Caco-2 (cell line): Measurements from ENCODE around the gene TRAF7. TPM values are rescaled to one million over a fixed set of nuclear protein-coding genes. Genes with fewer than 3 reads are reported as not detected.

Experiments used
- BruUV-seq: library from RNA; stranded (reverse); fragments of 400-500 nt; replicated peaks from 2 replicates; lab custom pipeline; 2021; lab: Mats Ljungman, UMichigan
- CTCF ChIA-PET: fragments of 300-600 bp; sonication (Branson Sonifier 250); formaldehyde crosslinking; loops from one replicate; lab custom pipeline; 2022; ENCODE audit warnings: antibody characterized with exemption; lab: Charles Lee
- POLR2A ChIA-PET: fragments of 300-600 bp; sonication (Branson Sonifier 250); formaldehyde crosslinking; loops from one replicate; lab custom pipeline; 2022; ENCODE audit warnings: antibody characterized with exemption; lab: Charles Lee
- DNase-seq, 2 experiments: peaks; one replicate each; pipeline versions ENCODE4 v3.0.0 to v3.0.0-alpha.2; 2020 to 2022
- H3K27me3 ChIP-seq: replicated peaks from 2 replicates; pipeline ENCODE4 v1.6.0; 2011; ENCODE audit warnings: low read length; ENCODE audit not compliant: control insufficient read depth, insufficient read depth
- H3K36me3 ChIP-seq: 2 replicates; pipeline ENCODE4 v1.5.1; 2011; ENCODE audit warnings: low read length; ENCODE audit not compliant: control insufficient read depth, insufficient read depth
- H3K4me1 ChIP-seq: fragments of 250-450 bp; sonication (Bioruptor Pico); 2 replicates; pipeline ENCODE4 v1.5.1; 2020; ENCODE audit warnings: mild to moderate bottlenecking
- H3K4me3 ChIP-seq: 2 replicates; pipeline ENCODE4 v1.5.1; 2011; ENCODE audit warnings: low read depth, mild to moderate bottlenecking, control low read depth, low read length
- H3K9me3 ChIP-seq: fragments of 250-450 bp; sonication (Bioruptor Pico); 2 replicates; pipeline ENCODE4 v1.5.1; 2020; ENCODE audit warnings: mild to moderate bottlenecking, moderate library complexity
- H3K27ac Mint-ChIP-seq: one replicate; pipeline ENCODE4 v1.8.0; 2022; ENCODE audit warnings: mixed read lengths; ENCODE audit not compliant: unreplicated experiment
- H3K27me3 Mint-ChIP-seq: one replicate; pipeline ENCODE4 v1.8.0; 2022; ENCODE audit warnings: mixed read lengths; ENCODE audit not compliant: insufficient read depth, unreplicated experiment
- H3K36me3 Mint-ChIP-seq: one replicate; pipeline ENCODE4 v1.8.0; 2022; ENCODE audit warnings: mild to moderate bottlenecking, mixed read lengths; ENCODE audit not compliant: insufficient read depth, unreplicated experiment
- H3K4me1 Mint-ChIP-seq: one replicate; pipeline ENCODE4 v1.8.0; 2022; ENCODE audit warnings: low read depth, mixed read lengths; ENCODE audit not compliant: unreplicated experiment
- H3K4me3 Mint-ChIP-seq: one replicate; pipeline ENCODE4 v1.8.0; 2022; ENCODE audit warnings: mild to moderate bottlenecking, moderate library complexity, mixed read lengths; ENCODE audit not compliant: unreplicated experiment
- H3K9me3 Mint-ChIP-seq: one replicate; pipeline ENCODE4 v1.8.0; 2022; ENCODE audit warnings: mixed read lengths; ENCODE audit not compliant: unreplicated experiment
- CTCF ChIP-seq, 2 experiments: fragments of 200-600 bp in 1 of 2; IDR thresholded peaks; 1 replicate in 1 of 2; 2 replicates in 1 of 2; pipeline versions ENCODE4 v1.5.1 to v1.8.0; 2011 to 2022; ENCODE audit warnings: antibody characterized with exemption in 1 of 2, control low read depth in 1 of 2, inconsistent platforms in 1 of 2, low read depth in 1 of 2, low read length in 1 of 2, mild to moderate bottlenecking in 1 of 2, moderate library complexity in 1 of 2; ENCODE audit not compliant: insufficient read depth in 1 of 2, severe bottlenecking in 1 of 2, unreplicated experiment in 1 of 2
- intact Hi-C: fragments of 100-400 bp; cut with micrococcal nuclease; formaldehyde crosslinking; loops from one replicate; pipeline ENCODE4 v1.10.0; 2022; ENCODE audit not compliant: unreplicated experiment
- total RNA-seq: library from RNA; stranded (reverse); gene quantifications from 2 replicates; pipeline ENCODE4 v1.2.3, GENCODE V29; 2022

TRAF7 gene
- total RNA-seq, 1 experiment from 2014 or later: 66.3 TPM

DNA sequence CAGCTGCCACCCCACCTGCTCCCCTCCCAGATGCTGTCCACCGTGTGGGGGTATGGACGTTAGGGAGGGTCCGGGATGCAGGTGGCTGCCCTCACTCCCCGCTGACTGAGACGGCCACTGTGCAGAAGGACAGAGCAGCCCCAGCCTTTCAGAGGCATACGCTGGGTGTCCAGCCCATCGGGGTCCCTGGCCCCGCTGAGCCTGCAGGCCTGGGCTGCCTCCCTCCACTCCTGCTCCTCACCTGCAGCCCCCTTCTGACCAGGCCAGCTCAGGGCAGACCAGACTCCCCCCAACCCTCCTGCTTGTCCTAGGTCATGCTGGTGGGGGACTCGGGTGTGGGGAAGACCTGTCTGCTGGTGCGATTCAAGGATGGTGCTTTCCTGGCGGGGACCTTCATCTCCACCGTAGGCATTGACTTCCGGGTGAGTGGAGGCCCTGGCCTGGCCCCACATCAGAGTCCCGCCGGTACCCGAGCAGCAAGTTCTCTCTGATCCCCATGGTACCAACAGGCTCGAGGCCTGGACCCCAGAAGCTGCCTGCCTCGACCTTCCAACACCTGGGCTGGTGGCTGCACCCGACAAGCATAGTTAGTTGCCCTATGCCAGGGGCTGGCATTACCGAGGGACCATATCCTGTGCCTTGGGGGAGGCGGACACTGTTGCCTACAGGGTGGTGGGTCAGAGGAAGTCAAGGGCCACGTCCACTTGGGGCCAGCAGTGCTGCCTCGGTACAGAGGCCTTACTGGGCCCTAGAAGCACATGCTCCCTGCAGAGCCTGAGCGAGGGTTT lies 5.8 kb upstream of the TRAF7 start:
- peaks cover 60% of the 10 kb centered on the region for H3K36me3 Mint-ChIP-seq
- peaks cover 40% of the 10 kb centered on the region for H3K4me1 ChIP-seq
- H3K9me3 Mint-ChIP-seq: no peaks in the 10 kb centered on the region
- H3K4me3 ChIP-seq: peak overlapping the region; percentile 48
- ChIA-PET POLR2A (no interaction called here), CTCF (interaction anchor here (0.5 kb wide), 1 partner anchor 202 kb away, joined by 4 read pairs; no protein-coding TSS in a partner anchor)
- H3K4me3 Mint-ChIP-seq: peak overlapping the region; percentile 58
- intact Hi-C loops: no loop called here
- DNase-seq: no peak
- H3K9me3 ChIP-seq: no peaks in the 10 kb centered on the region
- no peaks in the 10 kb centered on the region for H3K27me3 Mint-ChIP-seq
- BruUV-seq: no TSS peak
- no peak overlapping the region for H3K27ac Mint-ChIP-seq
- no peak for TF ChIP-seq CTCF (IDR thresholded peaks at IDR 0.05; ENCODE audit: insufficient read depth in 1 of 2, low read depth in 1 of 2, low read length in 1 of 2, severe bottlenecking in 1 of 2, unreplicated experiment in 1 of 2)
- H3K27me3 ChIP-seq: no peaks in the 10 kb centered on the region
- peaks cover 16% of the 10 kb centered on the region for H3K4me1 Mint-ChIP-seq
- H3K36me3 ChIP-seq: peaks cover 8% of the 10 kb centered on the region

DNA sequence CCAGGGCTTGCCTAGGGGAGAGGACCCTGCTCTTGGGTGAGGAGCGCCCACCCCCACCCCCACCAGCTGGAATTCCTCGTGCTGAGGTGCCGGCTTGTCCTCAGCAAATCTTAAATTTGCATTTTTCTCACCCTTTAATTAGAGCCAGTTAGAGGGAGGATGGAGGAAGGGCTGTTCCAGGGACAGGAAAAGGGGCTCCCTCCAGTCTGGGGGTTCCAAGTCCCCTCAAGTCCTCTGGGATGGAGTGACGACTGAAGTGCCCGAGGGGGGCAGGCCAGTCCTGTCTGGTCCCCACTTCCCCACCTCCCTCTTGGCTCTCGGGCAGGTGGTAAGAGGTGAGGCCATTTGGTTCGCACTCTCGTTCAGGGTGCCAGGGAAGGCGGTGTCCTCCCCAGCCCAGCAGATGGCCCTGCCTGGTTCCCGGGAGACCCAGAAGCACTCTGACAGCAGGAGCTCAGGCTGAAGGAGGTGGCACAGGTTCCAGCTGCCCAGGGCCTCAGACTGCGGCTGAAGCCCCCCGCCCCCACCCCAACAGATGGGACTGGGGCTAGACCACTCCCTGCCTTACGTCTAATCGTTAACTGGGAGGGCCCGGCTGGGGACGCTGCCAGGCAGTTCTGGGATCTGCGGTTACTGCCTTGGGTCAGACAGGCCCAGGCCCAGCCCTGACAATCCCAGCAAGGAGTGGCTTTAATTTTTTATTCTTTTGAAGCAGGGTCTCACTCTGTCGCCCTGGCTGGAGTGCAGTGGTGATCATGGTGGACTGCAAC lies 5.0 kb upstream of the TRAF7 start:
- H3K4me3 Mint-ChIP-seq: peak overlapping the region; percentile 58
- no peak for DNase-seq
- ChIA-PET POLR2A (no interaction called here), CTCF (interaction anchor here (0.5 to 1.2 kb wide), 4 partner anchors 10 to 203 kb away, joined by 3 to 4 read pairs (median 4); partner anchors contain the start of gene ECI1)
- H3K4me1 ChIP-seq: peaks cover 40% of the 10 kb centered on the region
- no peak for TF ChIP-seq CTCF (IDR thresholded peaks at IDR 0.05; ENCODE audit: insufficient read depth in 1 of 2, low read depth in 1 of 2, low read length in 1 of 2, severe bottlenecking in 1 of 2, unreplicated experiment in 1 of 2)
- H3K9me3 Mint-ChIP-seq: no peaks in the 10 kb centered on the region
- intact Hi-C loops: no loop called here
- peaks cover 3% of the 10 kb centered on the region for H3K27me3 Mint-ChIP-seq
- H3K9me3 ChIP-seq: no peaks in the 10 kb centered on the region
- no TSS peak for BruUV-seq
- H3K4me1 Mint-ChIP-seq: peaks cover 19% of the 10 kb centered on the region
- H3K36me3 ChIP-seq: peaks cover 8% of the 10 kb centered on the region
- H3K4me3 ChIP-seq: no peak overlapping the region
- H3K36me3 Mint-ChIP-seq: peaks cover 65% of the 10 kb centered on the region
- no peaks in the 10 kb centered on the region for H3K27me3 ChIP-seq
- H3K27ac Mint-ChIP-seq: no peak overlapping the region
